PFSK-1 (cell line): ENCODE measurements around the gene RASSF8.

Experiments used
- FOXP2 ChIP-seq: optimal IDR thresholded peaks from 2 replicates; pipeline ENCODE3; 2011; ENCODE audit warnings: borderline replicate concordance, control low read depth, inconsistent platforms; ENCODE audit not compliant: insufficient read depth; ENCODE audit errors: extremely low read length, extremely low read depth
- POLR2AphosphoS5 ChIP-seq: IDR thresholded peaks from 2 replicates; pipeline ENCODE4 v1.6.1; 2012; ENCODE audit warnings: low read depth, mild to moderate bottlenecking, control low read depth, low read length, moderate library complexity
- REST ChIP-seq, 2 experiments: IDR thresholded peaks; 2 replicates each; pipeline versions ENCODE4 v1.6.1 to v1.8.0; 2011 to 2012; ENCODE audit warnings: low read depth in 2 of 2, low read length in 2 of 2, control low read depth in 1 of 2, inconsistent platforms in 1 of 2, mild to moderate bottlenecking in 1 of 2, moderate library complexity in 1 of 2; ENCODE audit not compliant: insufficient read depth in 1 of 2
- SIN3A ChIP-seq: IDR thresholded peaks from 2 replicates; pipeline ENCODE4 v1.6.1; 2012; ENCODE audit warnings: mild to moderate bottlenecking, low read length, moderate library complexity, borderline replicate concordance; ENCODE audit not compliant: insufficient read depth
- TAF1 ChIP-seq: IDR thresholded peaks from 2 replicates; pipeline ENCODE4 v1.6.1; 2012; ENCODE audit warnings: low read length, control low read depth, borderline replicate concordance; ENCODE audit not compliant: insufficient read depth

Gene RASSF8

GRCh38 chr12:25965682-25966081, 7.2 kb downstream of the RASSF8 start:
- TF ChIP-seq REST (IDR thresholded peaks at IDR 0.05; ENCODE audit: insufficient read depth in 1 of 2, low read depth in 2 of 2, low read length in 2 of 2) (no peak), POLR2AphosphoS5 (no peak), TAF1 (no peak), SIN3A (no peak), FOXP2 (no peak)

- TF ChIP-seq FOXP2 = no peak
- TF ChIP-seq SIN3A = no peak
- no peak for TF ChIP-seq TAF1
- no peak for TF ChIP-seq POLR2AphosphoS5
- no peak for TF ChIP-seq REST (IDR thresholded peaks at IDR 0.05; ENCODE audit: insufficient read depth in 1 of 2, low read depth in 2 of 2, low read length in 2 of 2)
These were observed 11.6 kb downstream of the RASSF8 start for GRCh38 chr12:25970082-25970481.

- TF ChIP-seq REST (IDR thresholded peaks at IDR 0.05; ENCODE audit: insufficient read depth in 1 of 2, low read depth in 2 of 2, low read length in 2 of 2) = no peak
- TF ChIP-seq FOXP2 = no peak
- no peak for TF ChIP-seq POLR2AphosphoS5
- TF ChIP-seq SIN3A = no peak
- no peak for TF ChIP-seq TAF1
These were observed 12.6 kb downstream of the RASSF8 start for GRCh38 chr12:25970916-25971653.

GRCh38 chr12:25971654-25972041, 13.2 kb downstream of the RASSF8 start:
- TF ChIP-seq TAF1 (no peak), POLR2AphosphoS5 (no peak), SIN3A (no peak), REST (IDR thresholded peaks at IDR 0.05; ENCODE audit: insufficient read depth in 1 of 2, low read depth in 2 of 2, low read length in 2 of 2) (no peak), FOXP2 (no peak)
